IMR-90 (cell line): Measurements from ENCODE around the gene TP53TG3D. TPM values are rescaled to one million over a fixed set of nuclear protein-coding genes. Genes with fewer than 3 reads are reported as not detected.
"Not testable (repeated sequence)": the region's sequence is repeated elsewhere in the genome, so short reads cannot be mapped to it uniquely, and the experiment has no call there.

Experiments
- ATAC-seq: fragments of 200-7000 bp; cut with Tn5 transposase; 2 replicates; pipeline ENCODE4 v1.9.1; 2020; ENCODE audit warnings: low read depth, mild to moderate bottlenecking, moderate library complexity
- BruUV-seq: library from RNA; stranded (reverse); fragments of 400-500 nt; replicated peaks from 2 replicates; lab custom pipeline; 2021; lab: Mats Ljungman, UMichigan
- CTCF ChIA-PET: fragments of 300-600 bp; formaldehyde crosslinking; extraction: SDS; loops from one replicate; lab custom pipeline; 2021; ENCODE audit warnings: antibody characterized with exemption; lab: Yijun Ruan, JAX
- POLR2A ChIA-PET: fragments of 300-600 bp; sonication (Branson Sonifier 250); formaldehyde crosslinking; loops from one replicate; lab custom pipeline; 2022; ENCODE audit warnings: antibody characterized with exemption; ENCODE audit not compliant: unreplicated experiment; lab: Charles Lee
- DNase-seq: peaks from one replicate; pipeline ENCODE4 v3.0.0; 2013
- H2AFZ ChIP-seq: replicated peaks from 2 replicates; pipeline ENCODE3; 2013; ENCODE audit warnings: low read length, mild to moderate bottlenecking; ENCODE audit not compliant: poor library complexity
- H2AK5ac ChIP-seq: 2 replicates; pipeline ENCODE4 v1.6.1; 2013; ENCODE audit warnings: low read depth, low read length, inconsistent platforms
- H2AK9ac ChIP-seq: replicated peaks from 2 replicates; pipeline ENCODE3; 2013; ENCODE audit warnings: mild to moderate bottlenecking, low read depth, low read length, moderate library complexity; ENCODE audit not compliant: poor library complexity
- H2BK120ac ChIP-seq: 2 replicates; pipeline ENCODE4 v1.6.1; 2013; ENCODE audit warnings: low read depth, low read length, inconsistent platforms
- H2BK15ac ChIP-seq: 3 replicates; pipeline ENCODE4 v1.6.1; 2013; ENCODE audit warnings: low read depth, low read length, inconsistent platforms
- H2BK20ac ChIP-seq: 2 replicates; pipeline ENCODE4 v1.6.1; 2013; ENCODE audit warnings: low read depth, mild to moderate bottlenecking, inconsistent platforms, low read length, moderate library complexity
- H2BK5ac ChIP-seq: 2 replicates; pipeline ENCODE4 v1.6.1; 2013; ENCODE audit warnings: mild to moderate bottlenecking, low read depth, low read length, inconsistent platforms; ENCODE audit not compliant: poor library complexity, severe bottlenecking
- H3K14ac ChIP-seq: replicated peaks from 2 replicates; pipeline ENCODE4 v1.6.1; 2013; ENCODE audit warnings: low read depth, low read length, inconsistent platforms
- H3K18ac ChIP-seq: 2 replicates; pipeline ENCODE4 v1.6.1; 2013; ENCODE audit warnings: low read depth, low read length, control low read depth
- H3K23ac ChIP-seq: 2 replicates; pipeline ENCODE4 v1.6.1; 2013; ENCODE audit warnings: low read depth, low read length, inconsistent platforms
- H3K27ac ChIP-seq: 2 replicates; pipeline ENCODE4 v1.5.1; 2013; ENCODE audit warnings: mild to moderate bottlenecking, control low read depth, low read length; ENCODE audit not compliant: insufficient read depth
- H3K27me3 ChIP-seq: 2 replicates; pipeline ENCODE4 v1.6.1; 2013; ENCODE audit warnings: low read length; ENCODE audit not compliant: control insufficient read depth, insufficient read depth
- H3K36me3 ChIP-seq: 2 replicates; pipeline ENCODE4 v1.6.1; 2013; ENCODE audit warnings: low read length, mixed read lengths; ENCODE audit not compliant: control insufficient read depth, insufficient read depth
- H3K4ac ChIP-seq: 2 replicates; pipeline ENCODE4 v1.6.1; 2013; ENCODE audit warnings: low read depth, low read length, inconsistent platforms
- H3K4me1 ChIP-seq: 2 replicates; pipeline ENCODE4 v1.6.1; 2013; ENCODE audit warnings: low read length, mixed read lengths; ENCODE audit not compliant: control insufficient read depth, insufficient read depth
- H3K4me2 ChIP-seq: 2 replicates; pipeline ENCODE4 v1.6.1; 2013; ENCODE audit warnings: low read depth, mild to moderate bottlenecking, control low read depth, low read length, moderate library complexity
- H3K4me3 ChIP-seq: 2 replicates; pipeline ENCODE4 v1.5.1; 2013; ENCODE audit warnings: low read depth, mild to moderate bottlenecking, control low read depth, low read length, moderate library complexity; ENCODE audit not compliant: insufficient read depth
- H3K56ac ChIP-seq: 2 replicates; pipeline ENCODE4 v1.6.1; 2013; ENCODE audit warnings: low read length, inconsistent platforms; ENCODE audit not compliant: insufficient read depth; ENCODE audit errors: extremely low read depth
- H3K79me1 ChIP-seq, 2 experiments: 2 replicates each; pipeline ENCODE4 v1.6.1; 2013; ENCODE audit warnings: low read length in 2 of 2, inconsistent platforms in 1 of 2, low read depth in 1 of 2
- H3K9ac ChIP-seq: 2 replicates; pipeline ENCODE4 v1.6.1; 2013; ENCODE audit warnings: low read depth, low read length, control low read depth
- H3K9me1 ChIP-seq: 2 replicates; pipeline ENCODE4 v1.6.1; 2013; ENCODE audit warnings: low read length, inconsistent platforms; ENCODE audit not compliant: insufficient read depth
- H3K9me3 ChIP-seq: 2 replicates; pipeline ENCODE4 v1.6.1; 2013; ENCODE audit warnings: low read length; ENCODE audit not compliant: control insufficient read depth, insufficient read depth
- H4K20me1 ChIP-seq: 2 replicates; pipeline ENCODE4 v1.6.1; 2013; ENCODE audit warnings: low read length, inconsistent platforms; ENCODE audit not compliant: insufficient read depth
- H4K5ac ChIP-seq: 2 replicates; pipeline ENCODE4 v1.6.1; 2013; ENCODE audit warnings: mild to moderate bottlenecking, low read depth, low read length, control low read depth
- H4K8ac ChIP-seq, 2 experiments: 2 replicates each; pipeline ENCODE4 v1.6.1; 2013; ENCODE audit warnings: low read depth in 2 of 2, low read length in 2 of 2, control low read depth in 1 of 2, inconsistent platforms in 1 of 2
- H4K91ac ChIP-seq: 2 replicates; pipeline ENCODE4 v1.6.1; 2013; ENCODE audit warnings: low read depth, low read length, inconsistent platforms; ENCODE audit not compliant: insufficient read depth
- WGBS, 2 experiments: methylation state at CpG; one replicate each; pipeline versions ENCODE4 v1.1.5 to v1.1.7; 2013; ENCODE audit warnings: missing lambda C conversion rate in 2 of 2; ENCODE audit not compliant: insufficient read length in 1 of 2; ENCODE audit errors: extremely low coverage in 2 of 2; 5-methylcytosine and 5-hydroxymethylcytosine counted together
- dilution Hi-C: fragments of 300-500 bp; cut with HindIII; formaldehyde crosslinking; loops from one replicate; pipeline ENCODE4 v1.14.3; 2018; ENCODE audit warnings: low sequenced_read_pairs; ENCODE audit not compliant: unreplicated experiment
- in situ Hi-C: fragments of 300-500 bp; cut with MboI; formaldehyde crosslinking; loops from 3 replicates; pipeline ENCODE4 v1.14.3; 2019; ENCODE audit warnings: low sequenced_read_pairs, inconsistent platforms, mixed read lengths
- intact Hi-C: fragments of 100-400 bp; cut with micrococcal nuclease; formaldehyde crosslinking; loops from 2 replicates; pipeline ENCODE4 v1.10.0; 2022
- polyA plus RNA-seq, 3 experiments: library from polyadenylated mRNA; depleted of rRNA; stranded (reverse); fragments of >200 nt; gene quantifications; 2 replicates each; pipeline ENCODE4 v1.2.3, GENCODE V29; 2012; ENCODE audit warnings: low replicate concordance in 1 of 3
- total RNA-seq: library from RNA; depleted of rRNA; stranded (reverse); fragments of >200 nt; gene quantifications from 2 replicates; pipeline ENCODE4 v1.2.3, GENCODE V29; 2012

Gene TP53TG3D
- total and polyA plus RNA-seq, 2 of the 4 experiments (the other 2 are of a cell fraction): 0.10 TPM; not detected in 1

GRCh38 chr16:32281910-32282309 lies 28.8 kb downstream of the TP53TG3D start:
- H3K23ac ChIP-seq, H2BK120ac ChIP-seq, H4K20me1 ChIP-seq, H3K4me1 ChIP-seq, H2BK15ac ChIP-seq, BruUV-seq, H3K4me3 ChIP-seq, H3K36me3 ChIP-seq, H3K14ac ChIP-seq, H3K79me1 ChIP-seq, dilution Hi-C loops, DNase-seq, H4K8ac ChIP-seq, H3K9me3 ChIP-seq, intact Hi-C loops, H3K4me2 ChIP-seq, H3K9ac ChIP-seq, POLR2A ChIA-PET, H3K56ac ChIP-seq, H2BK20ac ChIP-seq, in situ Hi-C loops, H3K18ac ChIP-seq, H2AK9ac ChIP-seq, H3K4ac ChIP-seq, H3K27me3 ChIP-seq, H4K91ac ChIP-seq, CTCF ChIA-PET, H3K27ac ChIP-seq, H3K9me1 ChIP-seq, H2AK5ac ChIP-seq, H2AFZ ChIP-seq, H4K5ac ChIP-seq, H2BK5ac ChIP-seq, ATAC-seq: not testable (repeated sequence)
- WGBS, 2 experiments: 100% methylated on average over 1 of the region's 1 CpG; no CpG with 5 or more reads in 1 of the 2 experiments

GRCh38 chr16:32283024-32283423 lies 29.9 kb downstream of the TP53TG3D start:
- H2AK5ac ChIP-seq, ATAC-seq, dilution Hi-C loops: not testable (repeated sequence)

More at GRCh38 chr16:32283024-32283423, 29.9 kb downstream of the TP53TG3D start:
- H3K14ac ChIP-seq, H2BK120ac ChIP-seq, in situ Hi-C loops, H3K9ac ChIP-seq, H4K8ac ChIP-seq, CTCF ChIA-PET, H2BK5ac ChIP-seq, H3K4ac ChIP-seq, H3K4me1 ChIP-seq, H3K9me1 ChIP-seq, H4K20me1 ChIP-seq, H3K27me3 ChIP-seq, H4K5ac ChIP-seq, H3K27ac ChIP-seq, H3K4me3 ChIP-seq, H3K36me3 ChIP-seq, H3K79me1 ChIP-seq, DNase-seq, H3K23ac ChIP-seq, H2AK9ac ChIP-seq, H3K18ac ChIP-seq, POLR2A ChIA-PET, H3K9me3 ChIP-seq, intact Hi-C loops, H3K56ac ChIP-seq, H2BK15ac ChIP-seq, H4K91ac ChIP-seq, BruUV-seq, H3K4me2 ChIP-seq, H2AFZ ChIP-seq, H2BK20ac ChIP-seq: not testable (repeated sequence)
